ENCODE data around the gene E2F2.

DNA sequence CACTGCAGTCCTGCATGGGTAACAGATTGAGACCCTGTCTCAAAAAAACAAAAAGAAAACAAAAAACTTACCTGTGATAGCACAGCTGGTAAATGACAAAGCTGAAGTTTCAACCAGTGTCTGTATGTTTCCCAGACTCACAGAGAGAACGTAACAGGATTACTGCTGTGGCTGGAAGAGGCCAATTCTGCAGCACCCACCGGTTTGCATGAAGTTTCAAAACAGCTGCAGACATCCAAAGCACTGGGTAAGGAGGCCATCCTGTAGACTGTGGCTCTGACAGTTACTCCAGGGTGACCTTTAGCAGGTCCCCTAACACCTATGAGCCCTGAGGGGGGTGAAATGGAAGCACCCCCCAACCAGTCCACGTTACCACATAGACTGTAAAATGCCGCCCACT is 20.8 kb upstream of the E2F2 start:
- no peak for TF ChIP-seq EZH2 (IDR thresholded peaks at IDR 0.05; ENCODE audit: insufficient read depth, poor library complexity, severe bottlenecking)
- TF ChIP-seq EZH2phosphoT487 (IDR thresholded peaks at IDR 0.05; ENCODE audit: insufficient read depth, low read depth), result no peak
